Astrocyte (in vitro differentiated cells and primary cell): ENCODE measurements around the gene FITM2. TPM values are rescaled to one million over a fixed set of nuclear protein-coding genes. Genes with fewer than 3 reads are reported as not detected.
A peak's percentile ranks its signal among the peaks of the same experiment; 100 is the strongest.

Experiments
- DNase-seq: peaks from one replicate; pipeline ENCODE4 v3.0.0-alpha.2; 2010; ENCODE audit warnings: low read depth
- FAIRE-seq: peaks from 2 replicates; lab custom pipeline; 2011; peaks lifted over from hg19 to GRCh38; lab: Jason Lieb, UNC
- H2AFZ ChIP-seq: 2 replicates; pipeline ENCODE4 v1.6.0; 2012; ENCODE audit warnings: low read depth, low read length, inconsistent platforms
- H3K27ac ChIP-seq: 2 replicates; pipeline ENCODE4 v1.5.1; 2011; ENCODE audit warnings: low read depth, low read length, inconsistent platforms
- H3K27me3 ChIP-seq: 2 replicates; pipeline ENCODE4 v1.6.0; 2011; ENCODE audit warnings: low read length, inconsistent platforms; ENCODE audit not compliant: insufficient read depth
- H3K36me3 ChIP-seq: 2 replicates; pipeline ENCODE4 v1.5.1; 2011; ENCODE audit warnings: low read length, inconsistent platforms; ENCODE audit not compliant: insufficient read depth
- H3K4me1 ChIP-seq: 2 replicates; pipeline ENCODE4 v1.5.1; 2011; ENCODE audit warnings: low read length, inconsistent platforms; ENCODE audit not compliant: insufficient read depth
- H3K4me2 ChIP-seq: 2 replicates; pipeline ENCODE4 v1.6.0; 2012; ENCODE audit warnings: low read length, inconsistent platforms
- H3K4me3 ChIP-seq: 2 replicates; pipeline ENCODE4 v1.5.1; 2011; ENCODE audit warnings: low read depth, mild to moderate bottlenecking, low read length, inconsistent platforms; ENCODE audit not compliant: insufficient read depth
- H3K79me2 ChIP-seq: 2 replicates; pipeline ENCODE4 v1.6.0; 2012; ENCODE audit warnings: mild to moderate bottlenecking, low read length, inconsistent platforms; ENCODE audit not compliant: insufficient read depth
- H3K9ac ChIP-seq: 2 replicates; pipeline ENCODE4 v1.6.0; 2012; ENCODE audit warnings: mild to moderate bottlenecking, low read length, inconsistent platforms
- H3K9me3 ChIP-seq: 2 replicates; pipeline ENCODE4 v1.5.1; 2012; ENCODE audit warnings: low read depth, mild to moderate bottlenecking, low read length, inconsistent platforms; ENCODE audit not compliant: insufficient read depth
- H4K20me1 ChIP-seq: 2 replicates; pipeline ENCODE4 v1.6.0; 2012; ENCODE audit warnings: low read length, inconsistent platforms; ENCODE audit not compliant: insufficient read depth
- H3K27ac Mint-ChIP-seq: one replicate; pipeline ENCODE4 v1.8.0; 2021; ENCODE audit warnings: mild to moderate bottlenecking, mixed read lengths; ENCODE audit not compliant: unreplicated experiment
- H3K27me3 Mint-ChIP-seq: one replicate; pipeline ENCODE4 v1.8.0; 2021; ENCODE audit warnings: low read depth, mixed read lengths; ENCODE audit not compliant: unreplicated experiment
- H3K36me3 Mint-ChIP-seq: one replicate; pipeline ENCODE4 v1.8.0; 2021; ENCODE audit warnings: low read depth, mixed read lengths; ENCODE audit not compliant: unreplicated experiment
- H3K4me1 Mint-ChIP-seq: one replicate; pipeline ENCODE4 v1.8.0; 2021; ENCODE audit warnings: low read depth, mixed read lengths; ENCODE audit not compliant: unreplicated experiment
- H3K4me3 Mint-ChIP-seq: one replicate; pipeline ENCODE4 v1.8.0; 2021; ENCODE audit warnings: mild to moderate bottlenecking, moderate library complexity, mixed read lengths; ENCODE audit not compliant: unreplicated experiment
- H3K9me3 Mint-ChIP-seq: one replicate; pipeline ENCODE4 v1.8.0; 2021; ENCODE audit warnings: mild to moderate bottlenecking, mixed read lengths; ENCODE audit not compliant: unreplicated experiment
- EZH2 ChIP-seq: IDR thresholded peaks from 2 replicates; pipeline ENCODE4 v1.6.1; 2012; ENCODE audit warnings: mild to moderate bottlenecking, low read length, inconsistent platforms; ENCODE audit not compliant: insufficient read depth
- total RNA-seq: library from RNA; stranded (reverse); gene quantifications from 2 replicates; pipeline ENCODE4 v1.2.1, GENCODE V29; 2021
- TF ChIP-seq, protein P1 (sequence below): IDR thresholded peaks from 2 replicates; pipeline ENCODE4 v1.5.1; 2011; ENCODE audit warnings: low read depth, mild to moderate bottlenecking, inconsistent platforms, low read length, moderate library complexity; ENCODE audit not compliant: insufficient read depth

FITM2 gene
- total RNA-seq, 1 donor from 2014 or later = 6.3 TPM

DNA sequence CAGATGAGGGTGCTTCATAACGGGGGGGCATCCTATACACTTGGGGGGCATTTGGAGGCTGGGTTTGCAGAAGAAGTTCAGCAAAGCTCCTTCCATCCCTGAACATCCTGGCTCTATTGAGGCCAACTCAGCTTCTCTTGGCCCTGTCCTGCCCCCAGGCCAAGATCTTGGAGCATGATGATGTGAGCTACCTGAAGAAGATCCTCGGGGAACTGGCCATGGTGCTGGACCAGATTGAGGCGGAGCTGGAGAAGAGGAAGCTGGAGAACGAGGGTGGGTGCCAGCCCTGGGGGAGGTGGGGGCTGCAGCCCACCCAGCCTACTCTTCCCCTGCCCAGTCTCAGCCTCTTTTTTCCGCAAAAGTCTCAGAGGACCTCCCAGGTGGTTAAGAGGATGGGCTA, 46.7 kb downstream of the FITM2 start:
- Mint-ChIP-seq H3K27me3 (peaks cover 41% of the 10 kb centered on the region), H3K27ac (no peak overlapping the region), H3K4me3 (no peak overlapping the region), H3K36me3 (peaks cover 4% of the 10 kb centered on the region), H3K9me3 (peaks cover 2% of the 10 kb centered on the region), H3K4me1 (no peaks in the 10 kb centered on the region)
- H3K27ac ChIP-seq = no peak overlapping the region
- no peaks in the 10 kb centered on the region for H3K27me3 ChIP-seq
- no peak overlapping the region for H3K4me2 ChIP-seq
- FAIRE-seq (no peak), DNase-seq (no peak)
- H4K20me1 ChIP-seq = no peaks in the 10 kb centered on the region
- TF ChIP-seq, protein P1, sequence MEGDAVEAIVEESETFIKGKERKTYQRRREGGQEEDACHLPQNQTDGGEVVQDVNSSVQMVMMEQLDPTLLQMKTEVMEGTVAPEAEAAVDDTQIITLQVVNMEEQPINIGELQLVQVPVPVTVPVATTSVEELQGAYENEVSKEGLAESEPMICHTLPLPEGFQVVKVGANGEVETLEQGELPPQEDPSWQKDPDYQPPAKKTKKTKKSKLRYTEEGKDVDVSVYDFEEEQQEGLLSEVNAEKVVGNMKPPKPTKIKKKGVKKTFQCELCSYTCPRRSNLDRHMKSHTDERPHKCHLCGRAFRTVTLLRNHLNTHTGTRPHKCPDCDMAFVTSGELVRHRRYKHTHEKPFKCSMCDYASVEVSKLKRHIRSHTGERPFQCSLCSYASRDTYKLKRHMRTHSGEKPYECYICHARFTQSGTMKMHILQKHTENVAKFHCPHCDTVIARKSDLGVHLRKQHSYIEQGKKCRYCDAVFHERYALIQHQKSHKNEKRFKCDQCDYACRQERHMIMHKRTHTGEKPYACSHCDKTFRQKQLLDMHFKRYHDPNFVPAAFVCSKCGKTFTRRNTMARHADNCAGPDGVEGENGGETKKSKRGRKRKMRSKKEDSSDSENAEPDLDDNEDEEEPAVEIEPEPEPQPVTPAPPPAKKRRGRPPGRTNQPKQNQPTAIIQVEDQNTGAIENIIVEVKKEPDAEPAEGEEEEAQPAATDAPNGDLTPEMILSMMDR = no peak
- no peak for TF ChIP-seq EZH2
- H2AFZ ChIP-seq = no peak overlapping the region
- H3K4me1 ChIP-seq = no peaks in the 10 kb centered on the region
- H3K9me3 ChIP-seq = no peaks in the 10 kb centered on the region
- H3K79me2 ChIP-seq = no peaks in the 10 kb centered on the region
- no peaks in the 10 kb centered on the region for H3K36me3 ChIP-seq
- no peak overlapping the region for H3K4me3 ChIP-seq
- H3K9ac ChIP-seq = no peak overlapping the region

DNA sequence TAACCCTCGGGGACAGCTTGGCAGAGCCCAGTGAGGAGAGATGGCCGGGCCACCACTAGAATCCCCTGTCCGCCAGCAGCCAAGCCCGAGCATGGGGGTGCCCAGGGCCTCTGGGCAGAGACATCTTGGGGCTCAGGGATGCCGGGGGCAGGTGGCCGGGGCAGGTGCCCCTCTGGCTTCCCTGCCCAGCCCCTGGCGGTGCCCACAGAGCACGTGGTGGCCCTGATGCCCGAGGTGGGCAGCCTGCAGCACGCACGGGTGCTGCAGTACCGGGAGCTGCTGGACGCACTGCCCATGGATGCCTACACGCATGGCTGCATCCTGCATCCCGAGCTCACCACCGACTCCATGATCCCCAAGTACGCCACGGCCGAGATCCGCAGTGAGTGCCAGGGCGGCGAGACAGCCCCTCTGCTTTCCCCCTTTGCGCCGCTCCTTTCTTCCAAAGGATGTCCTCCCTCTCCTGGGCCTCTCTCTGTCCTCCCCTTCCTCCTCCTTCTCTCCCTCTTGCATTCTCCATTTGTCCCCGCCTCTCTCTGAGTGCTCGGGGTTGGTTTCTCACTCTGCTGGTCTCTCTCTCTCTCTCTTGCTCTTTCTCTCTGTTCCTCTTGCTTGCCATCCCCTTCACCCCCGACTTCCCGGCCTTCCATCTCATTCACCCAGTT, 52.6 kb downstream of the FITM2 start:
- peaks cover 2% of the 10 kb centered on the region for H3K9me3 Mint-ChIP-seq
- peaks cover 1% of the 10 kb centered on the region for H3K36me3 Mint-ChIP-seq
- FAIRE-seq (no peak), DNase-seq (no peak)
- H3K4me1 ChIP-seq = no peaks in the 10 kb centered on the region
- H3K4me3 ChIP-seq = no peak overlapping the region
- H3K27me3 ChIP-seq = no peaks in the 10 kb centered on the region
- no peaks in the 10 kb centered on the region for H3K9me3 ChIP-seq
- no peak overlapping the region for H3K4me2 ChIP-seq
- no peak overlapping the region for H2AFZ ChIP-seq
- no peaks in the 10 kb centered on the region for H3K36me3 ChIP-seq
- no peaks in the 10 kb centered on the region for H3K79me2 ChIP-seq
- no peaks in the 10 kb centered on the region for H4K20me1 ChIP-seq
- TF ChIP-seq, protein P1 = no peak
- no peak for TF ChIP-seq EZH2
- H3K4me3 Mint-ChIP-seq = no peak overlapping the region
- H3K27me3 Mint-ChIP-seq = peaks cover 36% of the 10 kb centered on the region
- H3K9ac ChIP-seq = no peak overlapping the region
- no peak overlapping the region for H3K27ac ChIP-seq
- H3K27ac Mint-ChIP-seq = peak overlapping the region; percentile 58
- H3K4me1 Mint-ChIP-seq = no peaks in the 10 kb centered on the region

DNA sequence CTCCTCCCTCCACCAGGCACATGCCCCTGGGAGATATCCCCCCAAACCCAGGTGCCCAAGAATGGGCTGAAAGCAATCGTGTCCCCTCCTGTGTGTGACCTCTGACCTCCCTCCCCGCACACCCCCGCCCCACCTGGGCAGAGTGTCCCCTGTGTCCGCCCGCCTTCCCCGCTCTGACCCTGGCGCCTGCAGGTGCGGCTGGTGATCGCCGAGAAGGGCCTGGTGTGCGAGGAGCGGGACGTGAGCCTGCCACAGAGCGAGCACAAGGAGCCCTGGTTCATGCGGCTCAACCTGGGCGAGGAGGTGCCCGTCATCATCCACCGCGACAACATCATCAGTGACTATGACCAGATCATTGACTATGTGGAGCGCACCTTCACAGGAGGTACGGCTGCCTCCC, 54.0 kb downstream of the FITM2 start:
- DNase-seq (no peak), FAIRE-seq (no peak)
- Histone ChIP-seq H3K27me3 (no peaks in the 10 kb centered on the region), H3K4me2 (no peak overlapping the region), H3K79me2 (no peaks in the 10 kb centered on the region), H3K9me3 (no peaks in the 10 kb centered on the region), H4K20me1 (no peaks in the 10 kb centered on the region), H3K4me1 (no peaks in the 10 kb centered on the region), H3K36me3 (no peaks in the 10 kb centered on the region), H3K27ac (no peak overlapping the region), H2AFZ (no peak overlapping the region), H3K4me3 (no peak overlapping the region), H3K9ac (no peak overlapping the region)
- no peak overlapping the region for H3K27ac Mint-ChIP-seq
- peaks cover 1% of the 10 kb centered on the region for H3K9me3 Mint-ChIP-seq
- H3K4me3 Mint-ChIP-seq = no peak overlapping the region
- peaks cover 1% of the 10 kb centered on the region for H3K36me3 Mint-ChIP-seq
- TF ChIP-seq, protein P1 = no peak
- TF ChIP-seq EZH2 = no peak
- peaks cover 33% of the 10 kb centered on the region for H3K27me3 Mint-ChIP-seq
- no peaks in the 10 kb centered on the region for H3K4me1 Mint-ChIP-seq
